GM10266 (cell line): ENCODE measurements around the gene SCN10A.

Source experiments
- DNase-seq: peaks from one replicate; pipeline ENCODE4 v3.0.0; 2012; ENCODE audit errors: extremely low spot score
- CTCF ChIP-seq: IDR thresholded peaks from 2 replicates; pipeline ENCODE4 v1.5.1; 2012; ENCODE audit warnings: mild to moderate bottlenecking, low read depth; ENCODE audit not compliant: control insufficient read depth, insufficient read depth; ENCODE audit errors: missing control alignments

SCN10A gene

GRCh38 chr3:38835939-38836338, 19.9 kb upstream of the SCN10A start:
- no peak for DNase-seq
- no peak for TF ChIP-seq CTCF

GRCh38 chr3:38834717-38835116, 18.7 kb upstream of the SCN10A start:
- no peak for TF ChIP-seq CTCF
- DNase-seq = no peak

GRCh38 chr3:38834110-38834509, 18.1 kb upstream of the SCN10A start:
- DNase-seq = no peak
- TF ChIP-seq CTCF = no peak

- no peak for TF ChIP-seq CTCF
- DNase-seq = no peak
These were observed 13.4 kb upstream of the SCN10A start for GRCh38 chr3:38829404-38829803.

GRCh38 chr3:38828681-38829080, 12.7 kb upstream of the SCN10A start:
- DNase-seq = no peak
- TF ChIP-seq CTCF = no peak

GRCh38 chr3:38827791-38828190, 11.8 kb upstream of the SCN10A start:
- no peak for TF ChIP-seq CTCF
- no peak for DNase-seq

- no peak for DNase-seq
- TF ChIP-seq CTCF = no peak
These were observed 10.0 kb upstream of the SCN10A start for GRCh38 chr3:38826001-38826400.
